Stimulated activated CD8-positive, alpha-beta memory T cell treated with anti-CD3 and anti-CD28 coated beads, Interleukin-12 subunit alpha, Interleukin-12 subunit beta, amount 100 ng/mL, for 24 hours (primary cell): ENCODE results near the gene CCDC183.
"Not testable (repeated sequence)": the region's sequence is repeated elsewhere in the genome, so short reads cannot be mapped to it uniquely, and the experiment has no call there.

Experiments
- DNase-seq: peaks from one replicate; pipeline ENCODE4 v3.0.0-alpha.2; 2020; ENCODE audit errors: extremely low read depth

Gene CCDC183

GRCh38 chr9:136824496-136825225, 28.5 kb downstream of the CCDC183 start:
- no peak for DNase-seq

GRCh38 chr9:136825295-136826187, 29.4 kb downstream of the CCDC183 start:
- DNase-seq = no peak

DNA sequence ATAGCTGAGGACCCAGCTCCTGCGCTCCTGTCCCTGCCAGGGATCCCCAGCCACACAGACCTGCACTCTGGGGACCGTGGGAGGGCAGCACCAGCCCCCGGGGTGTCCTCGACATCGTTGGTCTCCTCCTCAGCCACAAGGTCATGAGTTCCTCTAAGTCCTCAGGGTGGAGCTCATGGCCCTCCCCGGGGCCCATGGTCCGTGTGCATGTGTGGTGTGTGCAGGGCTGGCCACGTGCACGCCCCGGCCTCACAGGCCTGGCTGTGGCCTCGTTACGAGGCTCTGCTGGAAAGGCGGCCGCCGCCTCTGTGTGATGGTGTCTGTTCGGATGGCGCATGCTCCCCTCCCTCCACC, 30.0 kb downstream of the CCDC183 start:
- no peak for DNase-seq

GRCh38 chr9:136826703-136827582, 30.8 kb downstream of the CCDC183 start:
- DNase-seq = no peak

DNA sequence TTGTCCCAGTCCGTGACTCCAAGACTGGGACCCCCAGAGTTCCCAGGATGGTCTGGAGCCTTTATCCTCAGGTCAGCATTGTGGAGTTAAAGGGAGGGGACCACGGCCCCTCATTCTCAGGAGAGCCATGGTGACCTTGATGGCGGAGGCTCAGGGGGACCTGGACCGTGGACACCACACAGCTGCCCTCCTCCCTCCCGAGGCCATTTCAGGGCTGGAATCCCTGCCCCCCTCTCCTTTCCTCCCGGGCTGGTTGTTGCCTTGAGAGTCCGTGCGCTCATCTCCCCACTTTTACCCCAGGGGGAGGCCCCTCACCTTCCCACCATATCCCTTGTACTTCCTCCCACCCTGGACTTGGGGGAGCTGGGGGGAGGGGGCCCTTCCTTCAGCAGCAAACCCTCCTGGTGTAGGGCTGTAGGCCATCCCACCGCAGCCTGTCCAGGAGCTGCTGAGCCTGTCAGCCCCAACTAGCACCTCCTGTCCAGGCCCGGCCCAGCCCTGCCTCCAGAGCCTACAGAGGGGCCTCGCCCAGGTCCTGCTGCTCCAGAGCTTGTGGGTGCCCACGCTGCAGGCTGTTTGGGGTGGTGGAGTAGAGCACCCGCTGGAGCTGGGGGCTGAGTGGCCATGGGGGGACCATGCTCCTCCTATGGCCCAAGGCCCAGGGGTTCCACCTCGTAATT, 31.8 kb downstream of the CCDC183 start:
- no peak for DNase-seq

GRCh38 chr9:136828474-136829140, 32.5 kb downstream of the CCDC183 start:
- no peak for DNase-seq

- no peak for DNase-seq
Measured at GRCh38 chr9:136829412-136829811, 33.3 kb downstream of the CCDC183 start.

DNA sequence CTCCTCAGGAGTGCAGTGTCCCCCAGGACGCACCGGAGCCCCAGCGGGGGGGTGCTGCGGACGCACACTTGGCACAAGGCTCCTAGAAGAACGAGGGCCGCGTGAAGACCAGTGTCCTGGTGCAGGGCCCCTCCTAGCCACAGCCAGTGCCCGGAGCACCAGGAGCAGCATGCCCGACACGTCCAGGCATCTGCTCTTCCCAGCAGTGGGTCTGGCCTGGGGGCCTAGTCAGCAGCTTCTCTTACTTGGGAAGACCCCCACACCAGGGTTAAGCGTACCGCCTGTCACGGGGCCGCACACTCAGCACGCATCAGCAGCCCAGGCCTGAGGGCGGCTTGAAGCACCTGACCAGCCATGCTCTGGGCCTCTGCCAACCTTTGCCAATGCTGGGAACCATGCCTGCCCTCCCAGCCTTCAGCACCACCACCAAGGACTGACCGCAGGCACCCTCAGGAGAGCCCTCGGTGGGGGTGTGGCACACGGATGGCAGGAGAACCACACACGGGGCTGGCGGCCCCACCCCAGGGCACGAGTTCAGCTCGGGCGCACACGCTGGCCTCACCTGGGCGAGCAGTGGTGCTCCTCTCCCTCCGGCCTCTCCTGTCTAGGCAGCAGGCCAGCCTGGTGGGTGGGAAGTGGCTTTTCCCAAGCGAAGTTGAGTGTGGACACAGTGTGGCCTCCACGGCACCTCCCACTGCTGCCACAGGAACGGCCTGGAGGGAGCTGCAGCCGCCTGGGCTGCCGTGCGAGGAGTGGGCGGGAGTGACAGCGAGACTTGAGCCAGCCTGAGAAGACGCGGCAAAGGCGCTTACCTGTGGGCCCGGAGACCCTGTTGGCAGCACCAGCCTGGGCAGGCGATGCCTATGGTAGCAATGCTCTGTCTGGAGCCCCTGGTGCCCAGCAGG, 34.1 kb downstream of the CCDC183 start:
- no peak for DNase-seq

DNA sequence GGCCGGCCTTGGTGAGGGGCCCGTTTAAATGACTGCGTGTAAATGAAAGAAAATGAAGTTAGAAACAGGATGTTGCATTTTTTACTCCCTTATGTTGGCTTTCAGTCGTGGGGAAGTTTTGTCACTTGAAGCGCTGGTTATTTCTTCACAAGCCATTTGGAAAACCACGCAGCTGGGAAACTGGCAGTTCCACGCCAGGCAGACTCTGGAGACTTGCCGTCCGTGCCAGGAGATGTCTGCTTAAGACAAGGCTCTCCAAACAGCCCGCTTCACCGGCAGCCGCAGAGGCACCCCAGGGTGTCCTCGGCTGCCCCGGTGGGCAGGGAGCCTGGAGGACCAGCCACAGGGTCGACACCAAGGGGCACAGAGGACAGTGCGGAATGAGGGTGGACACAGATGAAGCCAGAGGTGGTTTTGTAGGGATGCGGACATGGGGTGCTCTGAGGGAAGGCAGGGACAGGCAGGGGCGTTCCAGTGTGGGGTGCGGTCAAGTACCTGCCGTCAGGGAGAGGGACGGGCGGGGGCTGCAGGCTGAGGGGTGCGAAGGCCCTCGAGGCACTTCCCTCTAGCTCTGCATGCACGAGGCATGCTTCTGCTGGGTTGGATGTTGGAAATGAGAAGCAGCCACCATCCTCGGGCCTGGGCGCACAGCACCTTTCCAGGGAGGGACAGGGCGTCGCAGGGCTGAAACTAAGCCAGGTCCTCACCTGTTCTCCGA, 35.0 kb downstream of the CCDC183 start:
- DNase-seq = no peak

DNA sequence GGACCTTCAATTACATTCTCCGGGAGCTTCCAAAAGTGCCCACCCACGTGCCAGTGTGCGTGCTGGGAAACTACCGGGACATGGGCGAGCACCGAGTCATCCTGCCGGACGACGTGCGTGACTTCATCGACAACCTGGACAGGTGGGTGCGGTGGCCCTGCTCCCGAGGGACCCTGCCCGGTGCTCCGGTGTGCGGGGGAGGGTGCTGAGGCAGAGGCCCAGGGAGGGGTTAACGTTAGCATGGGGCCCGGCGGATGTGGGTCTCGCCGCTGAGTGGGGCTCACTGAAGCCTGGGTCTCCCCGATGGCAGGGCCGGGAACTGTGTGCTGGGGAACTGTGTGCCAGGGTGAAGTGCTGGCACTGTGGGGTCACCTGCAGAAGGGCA, 35.6 kb downstream of the CCDC183 start:
- DNase-seq = no peak

DNA sequence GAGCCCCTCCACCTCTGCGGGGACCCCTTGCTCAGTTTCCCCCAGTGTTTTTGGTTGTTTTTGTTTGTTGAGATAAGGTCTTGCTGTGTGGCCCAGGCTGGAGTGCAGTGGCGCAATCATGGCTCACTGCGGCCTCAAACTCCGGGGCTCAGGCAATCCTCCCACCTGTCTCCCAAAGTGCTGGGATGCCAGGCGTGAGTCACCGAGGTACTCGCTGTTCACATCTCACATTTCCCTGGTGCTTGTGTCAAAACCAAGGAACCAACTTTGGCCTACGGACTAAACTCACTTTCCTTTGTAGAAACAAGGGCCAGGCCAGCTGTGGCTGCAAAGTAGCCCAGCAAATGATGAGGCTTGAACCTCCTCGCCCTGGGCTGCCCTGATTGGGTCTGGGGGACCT, 36.4 kb downstream of the CCDC183 start:
- DNase-seq = no peak

- not testable (repeated sequence) for DNase-seq
Measured at GRCh38 chr9:136833381-136834048, 37.4 kb downstream of the CCDC183 start.

DNA sequence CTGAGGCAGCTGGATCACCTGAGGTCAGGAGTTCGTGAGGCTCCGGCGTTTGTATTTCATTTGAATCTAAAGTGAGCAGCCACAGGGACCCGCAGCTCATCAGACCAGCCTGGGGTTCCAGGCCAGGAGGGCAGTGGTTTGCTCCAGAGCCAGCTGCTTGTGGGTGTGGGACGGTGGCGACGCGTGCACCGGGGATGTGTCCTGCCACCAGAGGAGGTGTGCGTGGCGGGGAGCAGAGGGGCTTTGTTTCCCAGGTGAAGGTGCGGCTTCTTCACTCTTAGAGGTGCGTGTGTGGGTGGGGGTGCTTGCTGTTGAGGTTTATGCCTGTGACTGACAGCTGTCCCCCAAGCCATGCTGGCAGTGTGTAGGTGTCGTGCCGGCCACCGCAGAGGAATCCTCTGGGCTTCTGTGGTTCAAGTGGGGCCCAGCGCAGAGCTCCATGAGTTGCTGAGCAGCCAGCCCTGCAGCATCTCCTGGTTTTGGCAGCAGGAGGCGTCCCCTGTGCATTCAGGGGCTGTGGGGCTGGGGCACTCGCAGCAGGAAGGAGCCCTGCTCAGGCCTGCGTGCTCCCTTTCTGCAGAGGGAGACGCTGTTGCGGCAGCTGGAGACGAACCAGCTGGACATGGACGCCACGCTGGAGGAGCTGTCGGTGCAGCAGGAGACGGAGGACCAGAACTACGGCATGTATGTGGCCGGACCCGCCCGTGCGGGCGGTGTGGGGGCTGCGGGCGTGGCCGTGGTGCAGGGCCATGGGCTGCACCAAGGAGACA, 39.2 kb downstream of the CCDC183 start:
- no peak for DNase-seq

DNA sequence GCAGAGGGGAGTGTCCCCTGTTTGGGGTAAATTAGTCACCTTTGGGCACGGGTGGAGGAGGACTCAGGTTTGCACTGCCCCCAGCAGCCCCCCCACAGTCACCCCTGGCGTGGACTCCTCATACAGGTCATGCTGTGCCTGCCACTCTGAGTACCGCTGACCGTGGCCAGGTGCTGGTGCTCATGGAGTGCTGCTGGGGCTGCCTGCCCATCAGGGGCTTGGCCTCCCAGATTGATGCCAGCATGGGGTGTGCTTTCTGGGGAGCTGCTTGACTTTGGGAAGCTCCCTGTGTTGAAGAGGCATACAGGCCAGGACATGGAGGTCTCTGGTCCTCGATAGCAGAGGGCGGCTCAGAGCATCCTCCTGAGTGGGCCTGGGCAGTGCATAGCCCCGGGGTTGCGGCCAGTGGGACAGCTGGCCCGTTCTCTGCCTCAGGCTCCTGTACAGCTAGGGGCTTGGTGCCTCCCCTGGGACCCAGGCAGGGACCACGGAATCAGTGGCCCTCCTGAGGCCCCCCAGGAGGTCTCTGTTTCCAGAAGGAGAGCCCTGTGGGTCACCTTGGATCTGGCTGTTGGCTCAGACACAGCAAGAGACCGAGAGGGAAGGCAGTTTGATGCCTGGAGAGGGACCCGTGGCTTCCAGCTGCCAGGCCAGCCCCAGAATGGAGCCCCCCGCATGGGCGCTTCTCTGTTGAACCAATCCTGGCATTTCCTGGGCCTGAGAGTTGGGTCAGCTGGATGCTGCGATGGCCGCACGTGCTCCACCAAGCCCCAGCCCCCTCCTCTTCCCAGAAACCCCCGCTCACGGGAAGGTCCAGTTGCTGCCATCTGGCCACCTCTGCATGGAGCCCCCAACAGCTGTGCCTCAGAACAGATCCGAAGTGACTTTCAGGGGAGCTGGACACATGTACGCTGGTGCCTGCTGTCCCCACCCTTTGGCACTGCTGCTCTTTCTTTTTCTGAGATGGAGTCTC, 40.1 kb downstream of the CCDC183 start:
- no peak for DNase-seq

DNA sequence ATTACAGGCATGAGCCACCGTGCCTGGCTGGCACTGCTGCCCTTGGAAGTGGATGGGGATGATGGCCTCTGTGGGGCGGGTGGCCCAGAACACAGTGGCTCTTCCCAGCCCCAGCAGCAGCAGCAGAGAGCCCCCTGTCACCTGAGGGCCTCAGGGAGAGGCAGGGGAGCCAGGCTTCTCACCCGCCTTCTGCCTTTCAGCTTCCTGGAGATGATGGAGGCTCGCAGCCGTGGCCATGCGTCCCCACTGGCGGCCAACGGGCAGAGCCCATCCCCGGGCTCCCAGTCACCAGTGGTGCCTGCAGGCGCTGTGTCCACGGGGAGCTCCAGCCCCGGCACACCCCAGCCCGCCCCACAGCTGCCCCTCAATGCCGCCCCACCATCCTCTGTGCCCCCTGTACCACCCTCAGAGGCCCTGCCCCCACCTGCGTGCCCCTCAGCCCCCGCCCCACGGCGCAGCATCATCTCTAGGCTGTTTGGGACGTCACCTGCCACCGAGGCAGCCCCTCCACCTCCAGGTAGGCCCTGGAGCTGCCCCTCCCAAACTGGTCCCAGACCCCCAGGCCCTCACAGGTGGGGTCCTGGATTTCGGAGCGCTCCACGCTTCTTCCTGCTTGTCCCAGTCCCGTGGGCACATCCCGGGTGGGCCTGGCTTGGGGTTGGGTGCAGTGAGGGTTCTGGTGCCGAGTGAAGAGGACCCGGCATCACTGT, 41.2 kb downstream of the CCDC183 start:
- DNase-seq = no peak

DNA sequence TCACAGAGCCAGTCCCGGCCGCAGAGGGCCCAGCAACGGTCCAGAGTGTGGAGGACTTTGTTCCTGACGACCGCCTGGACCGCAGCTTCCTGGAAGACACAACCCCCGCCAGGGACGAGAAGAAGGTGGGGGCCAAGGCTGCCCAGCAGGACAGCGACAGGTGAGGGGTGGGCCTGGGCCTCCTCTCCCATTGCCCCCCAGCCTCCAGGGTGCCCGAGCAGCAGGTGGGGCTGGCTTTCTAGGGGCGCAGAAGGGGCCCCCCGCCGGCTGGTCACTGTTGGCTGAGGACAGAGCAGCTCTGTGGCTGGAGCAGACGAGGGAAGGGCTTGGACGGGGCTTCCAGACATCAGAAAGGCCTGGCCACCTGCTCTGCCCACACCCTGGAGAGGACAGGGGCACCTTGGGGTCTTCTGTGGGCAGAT, 41.7 kb downstream of the CCDC183 start:
- not testable (repeated sequence) for DNase-seq
